Transverse colon (tissue), 4 donors: ENCODE data around the gene TOX2. TPM values are rescaled to one million over a fixed set of nuclear protein-coding genes. Genes with fewer than 3 reads are reported as not detected.

Experiments used
- DNase-seq: peaks from one replicate; pipeline ENCODE4 v3.0.0-alpha.2; 2019
- H3K27ac ChIP-seq, 4 donors: fragments of 200-600 bp; sonication (generic); 2 replicates each; pipeline ENCODE4 v1.5.1; 2016 to 2018; ENCODE audit warnings: inconsistent platforms in 4 of 4
- H3K27me3 ChIP-seq: fragments of 200-600 bp; sonication (generic); 2 replicates; pipeline ENCODE4 v1.5.1; 2017; ENCODE audit warnings: inconsistent platforms
- H3K36me3 ChIP-seq, 4 donors: fragments of 200-600 bp; sonication (generic); 2 replicates each; pipeline ENCODE4 v1.5.1; 2017 to 2019; ENCODE audit warnings: inconsistent platforms in 4 of 4
- H3K4me1 ChIP-seq, 4 donors: fragments of 200-600 bp; sonication (generic); 2 replicates each; pipeline ENCODE4 v1.5.1; 2017 to 2020; ENCODE audit warnings: inconsistent platforms in 4 of 4
- H3K4me3 ChIP-seq, 4 donors: fragments of 200-600 bp; sonication (generic); 1 replicate in 1 of 4; 2 replicates in 3 of 4; pipeline versions ENCODE4 v1.5.1 to v1.6.1; 2017 to 2019; ENCODE audit warnings: inconsistent platforms in 4 of 4
- H3K9me3 ChIP-seq, 2 donors: fragments of 200-600 bp; sonication (generic); 2 replicates each; pipeline ENCODE4 v1.5.1; 2017 to 2019; ENCODE audit warnings: inconsistent platforms in 2 of 2
- CTCF ChIP-seq, 5 experiments: fragments of 200-600 bp in 3 of 5; fragments of 450-650 bp in 2 of 5; sonication (generic) in 3 of 5; IDR thresholded peaks; 1 replicate in 2 of 5; 2 replicates in 3 of 5; pipeline ENCODE4 v1.5.1; 2016 to 2017; ENCODE audit warnings: antibody characterized with exemption in 5 of 5, inconsistent platforms in 3 of 5, mild to moderate bottlenecking in 2 of 5, moderate library complexity in 1 of 5
- EP300 ChIP-seq: sonication (generic); formaldehyde crosslinking; IDR thresholded peaks from one replicate; pipeline ENCODE4 v1.6.1; 2017; ENCODE audit warnings: antibody characterized with exemption, low read depth
- POLR2A ChIP-seq: fragments of 450-650 bp; IDR thresholded peaks from one replicate; pipeline ENCODE4 v1.6.1; 2016; ENCODE audit warnings: antibody characterized with exemption, mild to moderate bottlenecking, moderate library complexity
- POLR2AphosphoS5 ChIP-seq, 3 donors: sonication (generic); formaldehyde crosslinking; IDR thresholded peaks; one replicate each; pipeline ENCODE4 v1.6.1; 2016; ENCODE audit warnings: antibody characterized with exemption in 3 of 3
- WGBS, 2 donors: methylation state at CpG; one replicate each; pipeline ENCODE4 v1.1.5; 2018; ENCODE audit warnings: low coverage in 1 of 2; 5-methylcytosine and 5-hydroxymethylcytosine counted together
- in situ Hi-C, 4 donors: fragments of 200-750 bp; cut with MboI; loops; one replicate each; pipeline versions ENCODE4 v1.15.0 to v1.15.1; 2017; ENCODE audit warnings: low sequenced_read_pairs in 3 of 4, low pct_ligation_motif_present in 1 of 4, low pct_unique_long_range_greater_than_20kb in 1 of 4
- intact Hi-C: fragments of 100-400 bp; cut with DNase I; formaldehyde crosslinking; loops from one replicate; pipeline ENCODE4 v1.15.1; 2023; ENCODE audit warnings: low total_unique reads
- total RNA-seq, 4 donors: library from RNA; depleted of rRNA; stranded (reverse); fragments of >200 nt; gene quantifications; one replicate each; pipeline ENCODE4 v1.1.0, GENCODE V29; 2016

The TOX2 gene
- total RNA-seq, 4 donors from 2014 or later: 1.5 to 15.7 (median 6.8) TPM

- no peak for DNase-seq
- H3K4me1 ChIP-seq: no peaks in the 10 kb centered on the region
- H3K27me3 ChIP-seq: peaks cover 14% of the 10 kb centered on the region
- no peak overlapping the region for H3K27ac ChIP-seq
- in situ Hi-C loops: no loop called here
- intact Hi-C loops: no loop called here
- peaks cover 0 to 8% of the 10 kb centered on the region in 2 donors for H3K9me3 ChIP-seq
- no peaks in the 10 kb centered on the region for H3K36me3 ChIP-seq
- TF ChIP-seq CTCF (IDR thresholded peaks at IDR 0.05) (no peak), POLR2A (no peak), EP300 (no peak), POLR2AphosphoS5 (IDR thresholded peaks at IDR 0.05) (no peak)
- 51 to 60% methylated on average over 1 to 2 of the region's 2 CpGs for WGBS, 2 donors
- no peak overlapping the region for H3K4me3 ChIP-seq
Measured at GRCh38 chr20:43893930-43894329, 20.7 kb upstream of the TOX2 start.

- Histone ChIP-seq H3K9me3 (peaks cover 0 to 8% of the 10 kb centered on the region in 2 donors), H3K36me3 (no peaks in the 10 kb centered on the region), H3K27me3 (peaks cover 8% of the 10 kb centered on the region), H3K4me3 (no peak overlapping the region), H3K27ac (no peak overlapping the region), H3K4me1 (no peaks in the 10 kb centered on the region)
- TF ChIP-seq POLR2A (no peak), CTCF (IDR thresholded peaks at IDR 0.05) (no peak), POLR2AphosphoS5 (IDR thresholded peaks at IDR 0.05) (no peak), EP300 (no peak)
- no peak for DNase-seq
- WGBS, 2 donors: 57% methylated on average over 4 of the region's 4 CpGs
- in situ Hi-C loops: no loop called here
- intact Hi-C loops: no loop called here
Measured at GRCh38 chr20:43894491-43894890, 20.2 kb upstream of the TOX2 start.

- Histone ChIP-seq H3K36me3 (no peaks in the 10 kb centered on the region), H3K4me1 (no peaks in the 10 kb centered on the region), H3K27ac (no peak overlapping the region), H3K9me3 (peaks cover 0 to 7% of the 10 kb centered on the region in 2 donors), H3K4me3 (no peak overlapping the region), H3K27me3 (peaks cover 5% of the 10 kb centered on the region)
- intact Hi-C loops (no loop called here), in situ Hi-C loops (no loop called here)
- no peak for TF ChIP-seq POLR2A
- TF ChIP-seq EP300: no peak
- TF ChIP-seq CTCF (IDR thresholded peaks at IDR 0.05): no peak
- TF ChIP-seq POLR2AphosphoS5 (IDR thresholded peaks at IDR 0.05): no peak
- WGBS, 2 donors: 87 to 89% methylated on average over 4 of the region's 4 CpGs
- DNase-seq: no peak
Measured at GRCh38 chr20:43895235-43895634, 19.4 kb upstream of the TOX2 start.

- WGBS, 2 donors: 65 to 75% methylated on average over 6 to 10 of the region's 10 CpGs
Measured at GRCh38 chr20:43899274-43900120, 15.2 kb upstream of the TOX2 start.

More at GRCh38 chr20:43899274-43900120, 15.2 kb upstream of the TOX2 start:
- peaks cover 5% of the 10 kb centered on the region for H3K27me3 ChIP-seq
- H3K4me1 ChIP-seq: no peaks in the 10 kb centered on the region
- no peak for DNase-seq
- TF ChIP-seq POLR2AphosphoS5 (IDR thresholded peaks at IDR 0.05) (no peak), EP300 (no peak), POLR2A (no peak), CTCF (IDR thresholded peaks at IDR 0.05) (no peak)
- H3K27ac ChIP-seq: no peak overlapping the region
- H3K36me3 ChIP-seq: no peaks in the 10 kb centered on the region
- intact Hi-C loops (no loop called here), in situ Hi-C loops (no loop called here)
- no peaks in the 10 kb centered on the region for H3K9me3 ChIP-seq
- H3K4me3 ChIP-seq: no peak overlapping the region
